Epithelial cell of proximal tubule (primary cell): ENCODE data around the gene CACNA1A. TPM values are rescaled to one million over a fixed set of nuclear protein-coding genes. Genes with fewer than 3 reads are reported as not detected.
"Not testable (repeated sequence)": the region's sequence is repeated elsewhere in the genome, so short reads cannot be mapped to it uniquely, and the experiment has no call there.

ENCODE experiments used
- DNase-seq: peaks from one replicate; pipeline ENCODE4 v3.0.0-alpha.2; 2011; ENCODE audit warnings: low read depth
- H3K4me3 ChIP-seq: 2 replicates; pipeline ENCODE4 v1.5.1; 2011; ENCODE audit warnings: low read depth, mild to moderate bottlenecking, low read length
- CTCF ChIP-seq: conservative IDR thresholded peaks from 2 replicates; pipeline ENCODE4 v1.5.1; 2012; ENCODE audit warnings: low read depth, mild to moderate bottlenecking, low read length
- total RNA-seq: library from RNA; depleted of rRNA; stranded (reverse); fragments of >200 nt; gene quantifications from 2 replicates; pipeline ENCODE4 v1.2.3, GENCODE V29; 2015

CACNA1A gene
- total RNA-seq, 1 donor from 2014 or later = 0.98 TPM

GRCh38 chr19:13429563-13429962 lies 76.7 kb downstream of the CACNA1A start:
- no peak overlapping the region for H3K4me3 ChIP-seq
- DNase-seq = no peak
- no peak for TF ChIP-seq CTCF

GRCh38 chr19:13428352-13428751 lies 77.9 kb downstream of the CACNA1A start:
- DNase-seq = no peak
- H3K4me3 ChIP-seq = no peak overlapping the region
- peak; percentile 79 for TF ChIP-seq CTCF

DNA sequence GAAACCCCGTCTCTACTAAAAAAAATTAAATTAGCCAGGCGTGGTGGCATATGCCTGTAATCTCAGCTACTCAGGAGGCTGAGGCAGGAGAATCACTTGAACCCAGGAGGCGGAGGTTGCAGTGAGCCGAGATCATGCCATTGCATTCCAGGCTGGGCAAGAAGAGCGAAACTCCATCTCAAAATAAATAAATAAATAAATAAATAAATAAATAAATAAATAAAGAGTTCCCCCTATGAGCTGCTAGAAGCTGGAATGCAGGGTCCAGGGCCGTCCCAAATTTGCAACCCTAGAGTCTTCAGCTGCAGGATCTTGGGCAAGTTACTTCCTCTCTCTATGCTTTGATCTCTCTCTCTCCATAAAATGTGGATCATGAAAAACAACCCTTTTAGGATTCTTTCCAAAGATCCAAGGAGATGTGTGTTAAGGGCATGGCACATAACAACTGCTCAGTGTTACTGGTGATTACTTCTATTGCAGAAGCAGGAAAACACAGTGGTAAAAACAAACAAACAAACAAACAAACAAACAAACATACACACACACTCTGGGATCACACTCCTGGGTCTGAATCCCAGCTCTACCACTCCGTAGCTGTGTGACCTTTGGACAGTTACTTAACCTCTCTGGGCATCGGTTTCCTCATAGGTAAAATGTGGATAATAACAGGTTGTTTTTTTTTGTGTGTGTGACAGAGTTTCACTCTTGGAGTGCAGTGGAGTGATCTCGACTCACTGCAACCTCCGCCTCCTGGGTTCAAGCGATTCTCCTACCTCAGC lies 78.8 kb downstream of the CACNA1A start:
- H3K4me3 ChIP-seq = no peak overlapping the region
- no peak for TF ChIP-seq CTCF
- DNase-seq = no peak

DNA sequence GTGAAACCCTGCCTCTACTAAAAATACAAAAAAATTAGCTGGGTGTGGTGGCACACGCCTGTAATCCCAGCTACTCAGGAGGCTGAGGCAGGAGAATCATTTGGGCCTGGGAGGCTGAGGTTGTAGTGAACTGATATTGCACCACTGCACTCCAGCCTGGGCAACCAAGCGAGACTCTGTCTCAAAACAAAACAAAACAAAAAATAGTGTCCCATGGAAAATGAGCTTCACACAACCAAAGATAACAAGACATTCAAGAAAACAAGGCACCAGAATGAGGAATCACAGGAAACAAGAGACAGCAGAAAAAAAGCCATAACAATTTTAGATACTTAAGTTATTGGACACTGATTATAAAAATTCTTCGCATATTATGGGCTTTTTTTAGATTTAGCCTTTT lies 80.4 kb downstream of the CACNA1A start:
- not testable (repeated sequence) for DNase-seq, H3K4me3 ChIP-seq

GRCh38 chr19:13425151-13425550 lies 81.1 kb downstream of the CACNA1A start:
- no peak for TF ChIP-seq CTCF
- no peak overlapping the region for H3K4me3 ChIP-seq
- DNase-seq = no peak

GRCh38 chr19:13420780-13421179 lies 85.5 kb downstream of the CACNA1A start:
- no peak overlapping the region for H3K4me3 ChIP-seq
- no peak for TF ChIP-seq CTCF
- DNase-seq = no peak

- no peak for TF ChIP-seq CTCF
- no peak overlapping the region for H3K4me3 ChIP-seq
- DNase-seq = no peak
These were observed 89.2 kb downstream of the CACNA1A start for GRCh38 chr19:13417054-13417453.
